HG02870 (cell line): ENCODE data around the gene DNAJB9.
A peak's percentile ranks its signal among the peaks of the same experiment; 100 is the strongest.
"Not testable (repeated sequence)": the region's sequence is repeated elsewhere in the genome, so short reads cannot be mapped to it uniquely, and the experiment has no call there.

Experiments used
- ATAC-seq: cut with Tn5 transposase; IDR thresholded peaks from one replicate; pipeline ENCODE4 v1.9.1; 2021; ENCODE audit warnings: mild to moderate bottlenecking, moderate library complexity; ENCODE audit not compliant: unreplicated experiment

DNAJB9 gene

GRCh38 chr7:108569381-108570145 lies at the start of gene DNAJB9, which contains the start of gene THAP5:
TSS of gene DNAJB9 (plus strand) at chr7:108569874. CDS start at chr7:108571727, 1,853 bp downstream.
TSS of gene THAP5 (minus strand) at chr7:108569706. CDS start at chr7:108569569, 137 bp downstream.
- ATAC-seq, result peak; percentile 92

DNA sequence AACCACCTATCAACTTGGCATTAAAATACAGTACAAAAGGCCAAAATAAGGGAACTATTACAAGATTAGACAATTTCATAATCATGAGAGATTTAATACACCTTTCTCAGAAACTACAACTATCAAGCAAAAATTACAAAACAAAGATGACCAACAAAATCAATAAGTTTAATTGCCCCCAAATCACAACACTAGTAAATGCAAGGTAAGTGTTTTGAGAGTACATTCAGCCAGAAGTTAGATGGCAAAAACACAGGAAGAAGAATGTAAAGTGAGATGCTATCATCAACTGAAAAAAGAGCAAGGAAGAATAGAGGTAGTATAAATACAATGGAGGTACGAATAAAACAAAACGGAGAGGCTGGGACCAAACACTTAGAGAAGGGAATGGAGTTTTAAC lies 46.9 kb upstream of the DNAJB9 start:
- no peak for ATAC-seq

GRCh38 chr7:108525327-108525984 lies 44.2 kb upstream of the DNAJB9 start:
- peak; percentile 42 for ATAC-seq

DNA sequence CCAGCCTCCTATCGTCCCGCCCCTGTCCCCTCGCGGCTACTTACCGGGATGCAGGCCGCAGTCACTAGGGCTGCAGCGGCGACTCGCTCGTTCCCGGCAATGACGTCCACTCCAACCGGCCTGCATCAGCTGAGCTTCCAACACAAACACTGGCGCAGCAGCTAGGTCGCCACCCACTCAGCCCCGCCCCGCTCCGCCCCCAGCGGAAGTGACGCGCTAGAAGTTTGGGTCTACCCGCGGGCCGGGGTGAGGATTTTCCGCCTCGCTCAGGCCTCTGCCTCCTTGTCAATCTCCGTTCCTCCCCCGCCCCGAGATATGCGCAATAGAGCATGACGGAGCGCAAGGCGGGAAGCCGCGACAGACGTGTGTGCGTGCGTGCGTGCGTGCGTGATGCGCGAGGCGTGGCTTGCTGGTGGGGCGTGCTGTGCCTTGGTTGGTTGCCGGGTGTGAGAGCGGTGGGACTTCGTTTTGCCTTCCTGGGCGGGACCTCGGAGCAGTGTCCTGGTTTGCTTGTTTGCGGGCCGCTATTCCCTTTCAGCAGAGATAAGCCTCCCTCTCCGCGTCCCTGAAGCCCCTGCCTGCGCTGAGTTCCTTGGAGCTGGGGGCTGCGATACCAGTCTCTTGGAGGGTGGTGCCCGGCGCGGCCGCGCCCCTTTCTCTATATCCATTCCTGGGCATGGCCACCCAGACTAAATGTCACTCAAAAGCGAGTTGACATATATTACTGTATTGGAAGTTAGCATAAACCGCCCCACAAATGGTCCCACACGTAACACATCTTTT lies 43.5 kb upstream of the DNAJB9 start, which contains the start of gene PNPLA8:
Gene PNPLA8 (minus strand): TSS at position 151 of the 783 bp plus-strand sequence. CDS start 10,644 bp downstream, outside the sequence.
- peak; percentile 89 for ATAC-seq

- no peak for ATAC-seq
Measured at GRCh38 chr7:108526768-108527017, 43.0 kb upstream of the DNAJB9 start.

DNA sequence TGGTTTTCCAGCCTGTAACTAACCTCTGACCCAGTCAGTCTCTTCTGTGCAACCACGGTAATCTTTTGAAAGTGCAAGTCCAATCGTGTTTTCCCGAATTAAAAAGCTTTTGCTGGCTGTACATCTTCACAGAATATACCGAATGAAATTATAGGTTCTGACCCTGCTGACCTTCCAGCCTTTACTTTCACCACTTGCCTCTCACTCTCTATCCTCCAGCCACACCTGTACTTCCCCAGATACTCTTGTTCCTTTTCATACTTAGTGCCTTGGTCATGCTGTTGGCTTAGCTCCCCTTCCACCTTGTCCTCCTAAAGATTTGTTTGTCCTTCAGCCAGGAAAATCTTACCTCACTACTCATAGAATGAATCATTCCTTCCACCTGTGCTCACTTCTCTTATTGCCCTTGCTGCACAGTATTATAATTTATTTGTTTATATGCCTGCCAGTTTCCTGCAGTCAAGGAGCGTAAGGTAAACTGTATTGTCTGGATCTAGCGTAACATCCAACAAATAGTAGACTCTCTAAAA lies 41.4 kb upstream of the DNAJB9 start:
- ATAC-seq, result no peak

DNA sequence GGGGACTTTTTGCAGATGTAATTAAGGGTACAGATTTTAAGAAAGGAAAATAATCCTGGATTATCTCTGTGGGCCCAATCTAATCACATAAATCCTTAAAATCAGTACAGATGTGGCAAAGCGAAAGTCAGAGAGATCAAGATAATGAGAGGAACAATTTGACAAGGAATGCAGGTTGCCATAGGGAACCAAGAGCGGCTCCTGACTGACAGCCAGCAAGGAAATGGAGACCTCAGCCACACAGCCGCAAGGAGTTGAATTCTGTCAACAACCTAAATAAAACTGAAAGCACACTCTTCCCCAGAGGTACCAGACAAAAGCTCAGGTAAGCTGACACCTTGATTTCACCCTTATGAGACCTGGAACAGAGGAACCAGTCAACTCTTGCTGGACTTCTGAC lies 40.3 kb upstream of the DNAJB9 start:
- no peak for ATAC-seq

DNA sequence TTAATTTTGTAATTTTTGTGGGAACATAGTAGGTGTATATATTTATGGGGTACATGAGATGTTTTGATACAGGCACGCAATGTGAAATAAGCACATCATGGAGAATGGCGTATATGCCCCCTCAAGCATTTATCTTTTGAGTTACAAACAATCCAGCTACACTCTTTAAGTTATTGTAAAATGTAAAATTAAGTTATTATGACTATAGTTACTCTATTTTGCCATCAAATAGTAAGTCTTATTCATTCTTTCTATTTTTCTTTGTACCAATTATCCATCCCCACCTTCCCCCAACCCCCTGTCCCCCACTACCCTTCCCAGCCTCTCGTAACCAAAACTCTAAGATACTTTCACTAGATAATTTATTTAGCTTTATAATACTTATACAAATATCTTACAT lies 36.0 kb upstream of the DNAJB9 start:
- ATAC-seq, result no peak

GRCh38 chr7:108535257-108535656 lies 34.4 kb upstream of the DNAJB9 start:
- no peak for ATAC-seq

GRCh38 chr7:108535744-108536143 lies 33.9 kb upstream of the DNAJB9 start:
- no peak for ATAC-seq

- no peak for ATAC-seq
Measured at GRCh38 chr7:108537229-108537628, 32.4 kb upstream of the DNAJB9 start.

DNA sequence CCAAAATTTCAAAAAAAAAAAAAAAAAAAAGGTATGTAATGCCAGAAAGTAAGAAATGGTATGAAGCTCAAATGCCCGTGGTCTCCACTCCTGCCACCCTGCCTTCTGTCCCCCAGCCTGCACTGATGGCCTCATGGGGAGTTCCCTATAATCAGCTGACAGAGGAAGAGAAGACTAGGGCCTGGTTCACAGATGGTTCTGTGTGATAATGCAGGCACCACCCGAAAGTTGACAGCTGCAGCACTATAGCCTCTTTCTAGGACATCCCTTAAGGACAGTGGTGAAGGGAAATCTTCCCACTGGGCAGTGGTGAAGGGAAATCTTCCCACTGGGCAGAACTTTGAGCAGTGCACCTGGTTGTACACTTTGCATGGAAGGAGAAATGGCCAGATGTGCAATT lies 31.4 kb upstream of the DNAJB9 start:
- not testable (repeated sequence) for ATAC-seq

GRCh38 chr7:108538685-108539084 lies 31.0 kb upstream of the DNAJB9 start:
- ATAC-seq, result not testable (repeated sequence)

GRCh38 chr7:108541478-108541877 lies 28.2 kb upstream of the DNAJB9 start:
- ATAC-seq, result no peak

GRCh38 chr7:108548141-108548896 lies 21.4 kb upstream of the DNAJB9 start:
- not testable (repeated sequence) for ATAC-seq

GRCh38 chr7:108556665-108557064 lies 13.0 kb upstream of the DNAJB9 start:
- not testable (repeated sequence) for ATAC-seq

GRCh38 chr7:108557191-108557590 lies 12.5 kb upstream of the DNAJB9 start:
- no peak for ATAC-seq

GRCh38 chr7:108557617-108558016 lies 12.1 kb upstream of the DNAJB9 start:
- ATAC-seq, result no peak

GRCh38 chr7:108559253-108559652 lies 10.4 kb upstream of the DNAJB9 start:
- ATAC-seq, result no peak

DNA sequence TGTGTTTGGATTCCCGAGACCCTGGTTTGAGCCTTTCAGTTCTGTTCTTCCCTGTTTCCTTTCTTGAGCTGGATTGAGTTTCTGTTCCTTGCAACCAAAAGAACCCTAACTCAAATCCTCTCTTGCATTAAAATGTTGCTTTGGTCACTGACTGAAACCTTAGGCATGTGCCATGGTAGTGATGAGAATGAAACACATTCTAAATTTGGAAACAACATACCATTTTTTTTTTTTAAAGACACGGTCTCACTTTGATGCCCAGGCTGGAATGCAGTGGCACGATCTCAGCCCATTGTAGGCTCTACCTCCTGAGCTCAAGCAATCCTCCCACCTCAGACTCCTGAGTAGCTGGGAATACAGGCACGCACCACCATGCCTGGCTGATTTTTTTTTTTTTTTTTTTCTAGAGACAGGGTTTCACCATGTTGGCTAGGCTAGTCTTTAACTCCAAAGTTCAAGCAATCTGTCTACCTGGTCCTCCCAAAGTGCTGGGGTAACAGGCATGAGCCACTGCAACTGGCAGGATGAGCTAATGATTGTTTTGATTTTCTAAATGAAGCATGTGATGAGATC lies 8.5 kb upstream of the DNAJB9 start:
- no peak for ATAC-seq
